BLaER1 treated with 17β-estradiol and CSF1 and Interleukin-3, amounts not matched to agents 10 nM and 100 nM (cell line): Measurements from ENCODE around the gene DLX3.

ENCODE experiments used
- H3K27ac ChIP-seq, 11 experiments: shearing (Covaris generic); formaldehyde crosslinking; 2 replicates each; pipeline ENCODE4 v1.8.1; 2022
- H3K27me3 ChIP-seq, 11 experiments: shearing (Covaris generic); formaldehyde crosslinking; 2 replicates each; pipeline ENCODE4 v1.8.1; 2022
- H3K36me3 ChIP-seq, 11 experiments: shearing (Covaris generic); formaldehyde crosslinking; 2 replicates each; pipeline ENCODE4 v1.8.1; 2022
- H3K4me1 ChIP-seq, 10 experiments: shearing (Covaris generic); formaldehyde crosslinking; 2 replicates each; pipeline ENCODE4 v1.8.1; 2022
- H3K4me2 ChIP-seq, 11 experiments: shearing (Covaris generic); formaldehyde crosslinking; 2 replicates each; pipeline ENCODE4 v1.8.1; 2022
- H3K4me3 ChIP-seq, 10 experiments: shearing (Covaris generic); formaldehyde crosslinking; 2 replicates each; pipeline ENCODE4 v1.8.1; 2022
- H3K9ac ChIP-seq, 11 experiments: shearing (Covaris generic); formaldehyde crosslinking; 2 replicates each; pipeline ENCODE4 v1.8.1; 2022
- H3K9me3 ChIP-seq, 11 experiments: shearing (Covaris generic); formaldehyde crosslinking; replicated peaks in 1 of 11; 2 replicates each; pipeline ENCODE4 v1.8.1; 2022
- H4K20me1 ChIP-seq, 11 experiments: shearing (Covaris generic); formaldehyde crosslinking; 2 replicates each; pipeline ENCODE4 v1.8.1; 2022
- Cebpa-rat ChIP-seq, 11 experiments: shearing (Covaris generic); IDR thresholded peaks; 2 replicates each; pipeline ENCODE4 v1.8.1; 2022

The DLX3 gene

DNA sequence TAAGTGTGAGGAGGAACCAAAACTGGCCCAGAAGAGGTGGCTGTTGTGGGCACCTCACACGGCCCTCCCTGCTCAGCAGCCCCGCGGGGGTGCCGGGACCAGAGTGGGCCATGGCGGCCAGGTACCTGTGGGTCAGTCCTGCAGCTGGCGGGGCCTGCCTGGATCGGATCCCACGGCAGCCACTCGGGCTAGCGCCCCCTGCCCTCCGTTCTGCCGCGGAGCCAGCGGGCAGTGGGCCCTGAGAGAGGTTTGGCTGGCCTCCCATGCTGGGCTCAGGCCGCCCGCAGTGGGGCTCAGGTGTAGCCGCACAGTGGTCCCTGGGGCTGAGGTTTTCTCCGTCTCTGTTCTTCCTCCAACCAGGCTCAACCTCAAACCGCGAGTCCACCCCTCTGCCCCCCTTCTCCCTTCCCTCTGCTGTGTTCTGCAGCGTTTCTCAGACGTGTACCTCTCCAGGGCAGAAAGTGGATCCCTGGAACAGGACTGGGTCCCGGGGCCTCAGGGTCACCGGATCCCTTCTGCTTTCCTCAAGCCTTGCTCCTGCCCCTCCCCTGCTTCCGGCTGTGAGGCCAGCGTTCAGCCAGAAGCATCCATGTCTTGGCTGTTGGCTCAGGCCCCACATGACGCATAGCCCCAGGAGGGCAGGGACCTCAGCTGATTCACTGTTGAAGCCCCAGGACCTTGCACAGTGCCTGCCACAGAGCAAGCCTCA, 32.3 kb upstream of the DLX3 start:
- Histone ChIP-seq H3K27me3 (peaks cover 0 to 62% (median 51%) of the 10 kb centered on the region in 11 experiments; a peak in 20 of 22 replicates), H3K36me3 (no peaks in the 10 kb centered on the region), H3K27ac (peak overlapping the region in 5 of 11 experiments; percentile 30 to 71 (median 36); a peak in 10 of 22 replicates), H3K9ac (peak overlapping the region in 7 of 11 experiments; percentile 39 to 66 (median 50); a peak in 13 of 22 replicates), H3K9me3 (no peaks in the 10 kb centered on the region; a peak in 3 of 22 replicates), H3K4me2 (peak overlapping the region; percentile 87 to 99 (median 94)), H3K4me3 (peak overlapping the region in 9 of 10 experiments; percentile 39 to 68 (median 46); a peak in 17 of 20 replicates), H4K20me1 (peaks cover 0 to 33% (median 10%) of the 10 kb centered on the region in 11 experiments; a peak in 8 of 22 replicates), H3K4me1 (peaks cover 18 to 25% (median 23%) of the 10 kb centered on the region in 10 experiments)
- no peak for TF ChIP-seq Cebpa-rat (IDR thresholded peaks at IDR 0.05)

DNA sequence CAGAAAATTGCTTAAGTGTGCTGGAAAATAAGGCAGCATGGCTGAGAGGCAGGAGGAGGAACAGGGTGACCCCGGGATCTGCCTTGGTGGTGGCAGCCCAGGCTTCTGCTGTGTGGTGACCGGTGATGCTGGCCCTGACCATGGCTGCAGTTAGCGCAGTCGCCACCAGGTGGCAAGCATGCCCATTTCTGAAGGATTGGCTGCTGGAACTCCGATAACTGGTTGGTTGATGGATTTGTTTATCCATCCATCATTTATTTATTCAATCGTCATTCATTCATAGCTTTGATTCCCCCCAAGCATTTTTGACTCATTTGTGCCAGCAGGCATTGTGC, 31.8 kb upstream of the DLX3 start:
- Histone ChIP-seq H4K20me1 (peaks cover 0 to 33% (median 10%) of the 10 kb centered on the region in 11 experiments; a peak in 8 of 22 replicates), H3K9me3 (no peaks in the 10 kb centered on the region; a peak in 3 of 22 replicates), H3K9ac (peak overlapping the region in 5 of 11 experiments; percentile 49 to 66 (median 59); a peak in 9 of 22 replicates), H3K4me1 (peaks cover 18 to 25% (median 23%) of the 10 kb centered on the region in 10 experiments), H3K27ac (peak overlapping the region in 3 of 11 experiments; percentile 30 to 71 (median 62); a peak in 5 of 22 replicates), H3K27me3 (peaks cover 0 to 61% (median 51%) of the 10 kb centered on the region in 11 experiments; a peak in 20 of 22 replicates), H3K4me2 (peak overlapping the region; percentile 87 to 99 (median 94)), H3K36me3 (no peaks in the 10 kb centered on the region), H3K4me3 (peak overlapping the region in 8 of 10 experiments; percentile 39 to 68 (median 46); a peak in 14 of 20 replicates)
- TF ChIP-seq Cebpa-rat (IDR thresholded peaks at IDR 0.05): no peak

DNA sequence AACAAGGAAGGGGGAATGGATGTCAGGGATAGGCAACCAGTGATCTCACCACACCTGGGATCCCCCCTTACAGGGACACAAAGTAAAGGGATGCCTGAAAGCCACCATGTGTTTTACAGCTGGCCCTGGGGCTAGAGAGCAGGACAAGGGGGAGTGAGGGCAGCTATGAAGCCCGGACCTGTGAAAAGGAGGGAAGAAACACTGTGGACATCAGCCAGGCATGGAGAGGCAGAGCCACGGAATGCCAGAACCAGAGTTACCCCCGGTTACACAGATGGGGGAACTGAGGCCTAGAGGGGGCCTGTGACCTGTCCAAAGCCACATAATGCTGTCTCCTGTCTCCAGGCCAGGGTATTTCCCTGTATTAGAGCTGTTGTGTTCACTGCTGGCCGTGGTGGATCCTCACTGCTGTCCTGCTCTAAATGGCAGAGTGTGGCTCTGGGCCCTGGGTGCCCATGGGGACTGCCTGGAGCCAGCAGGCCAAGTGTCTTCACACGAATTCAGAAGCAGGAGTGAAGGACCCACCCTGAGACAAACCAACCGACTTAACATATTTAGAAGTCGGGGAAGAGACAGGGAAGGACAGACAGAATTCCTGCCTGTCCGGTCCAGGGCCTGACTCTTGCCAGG, 31.1 kb upstream of the DLX3 start:
- Histone ChIP-seq H3K9ac (no peak overlapping the region), H4K20me1 (peaks cover 0 to 33% (median 10%) of the 10 kb centered on the region in 11 experiments; a peak in 8 of 22 replicates), H3K4me2 (peak overlapping the region in 2 of 11 experiments; percentile 93 to 97; a peak in 3 of 22 replicates), H3K9me3 (no peaks in the 10 kb centered on the region; a peak in 3 of 22 replicates), H3K36me3 (no peaks in the 10 kb centered on the region), H3K4me3 (no peak overlapping the region), H3K4me1 (peaks cover 18 to 31% (median 23%) of the 10 kb centered on the region in 10 experiments), H3K27ac (no peak overlapping the region), H3K27me3 (peaks cover 0 to 57% (median 49%) of the 10 kb centered on the region in 11 experiments; a peak in 20 of 22 replicates)
- TF ChIP-seq Cebpa-rat (IDR thresholded peaks at IDR 0.05): no peak

DNA sequence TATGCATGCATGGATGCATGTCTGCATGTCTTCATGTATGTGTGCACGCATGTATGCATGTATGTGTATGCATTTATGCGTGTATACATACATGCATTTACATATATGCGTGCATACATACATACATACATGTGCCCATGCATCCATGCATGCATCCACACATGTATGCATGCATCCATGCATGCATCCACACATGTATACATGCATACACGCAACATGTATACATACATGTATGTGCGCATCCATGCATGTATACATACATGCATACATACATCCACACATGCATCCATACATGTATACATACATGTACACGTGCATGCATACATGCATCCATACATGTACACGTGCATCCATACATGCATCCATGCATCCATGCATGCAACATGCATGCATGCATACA, 29.8 kb upstream of the DLX3 start:
- TF ChIP-seq Cebpa-rat (IDR thresholded peaks at IDR 0.05): no peak
- H4K20me1 ChIP-seq: peaks cover 0 to 33% (median 10%) of the 10 kb centered on the region in 11 experiments; a peak in 8 of 22 replicates
- H3K36me3 ChIP-seq: no peaks in the 10 kb centered on the region
- no peak overlapping the region for H3K27ac ChIP-seq
- H3K9me3 ChIP-seq: no peaks in the 10 kb centered on the region; a peak in 3 of 22 replicates
- H3K9ac ChIP-seq: no peak overlapping the region
- H3K4me3 ChIP-seq: no peak overlapping the region
- H3K4me2 ChIP-seq: no peak overlapping the region
- H3K27me3 ChIP-seq: peaks cover 0 to 44% (median 39%) of the 10 kb centered on the region in 11 experiments; a peak in 20 of 22 replicates
- H3K4me1 ChIP-seq: peaks cover 18 to 37% (median 23%) of the 10 kb centered on the region in 10 experiments

DNA sequence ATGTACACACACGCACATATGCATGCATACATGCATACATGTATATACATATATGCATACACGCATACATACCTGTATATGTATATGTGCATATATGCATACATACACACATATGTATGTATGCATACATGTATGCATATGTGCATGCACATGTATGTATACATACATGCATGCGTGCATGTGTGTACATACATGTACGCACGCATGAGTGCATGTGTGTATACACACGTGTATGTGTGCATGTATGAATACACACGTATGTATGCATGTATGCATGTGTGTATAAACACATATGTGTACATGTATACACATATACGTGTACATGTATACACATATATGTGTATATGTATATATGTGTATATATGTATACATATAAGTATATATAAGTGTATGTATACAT, 28.5 kb upstream of the DLX3 start:
- Histone ChIP-seq H3K9me3 (no peaks in the 10 kb centered on the region; a peak in 3 of 22 replicates), H3K4me2 (no peak overlapping the region), H3K27ac (no peak overlapping the region), H3K27me3 (peaks cover 0 to 32% (median 26%) of the 10 kb centered on the region in 11 experiments; a peak in 19 of 22 replicates), H3K9ac (no peak overlapping the region), H3K4me1 (peaks cover 17 to 30% (median 20%) of the 10 kb centered on the region in 10 experiments), H3K36me3 (no peaks in the 10 kb centered on the region), H3K4me3 (no peak overlapping the region), H4K20me1 (peaks cover 0 to 25% (median 10%) of the 10 kb centered on the region in 11 experiments; a peak in 8 of 22 replicates)
- TF ChIP-seq Cebpa-rat (IDR thresholded peaks at IDR 0.05): no peak

DNA sequence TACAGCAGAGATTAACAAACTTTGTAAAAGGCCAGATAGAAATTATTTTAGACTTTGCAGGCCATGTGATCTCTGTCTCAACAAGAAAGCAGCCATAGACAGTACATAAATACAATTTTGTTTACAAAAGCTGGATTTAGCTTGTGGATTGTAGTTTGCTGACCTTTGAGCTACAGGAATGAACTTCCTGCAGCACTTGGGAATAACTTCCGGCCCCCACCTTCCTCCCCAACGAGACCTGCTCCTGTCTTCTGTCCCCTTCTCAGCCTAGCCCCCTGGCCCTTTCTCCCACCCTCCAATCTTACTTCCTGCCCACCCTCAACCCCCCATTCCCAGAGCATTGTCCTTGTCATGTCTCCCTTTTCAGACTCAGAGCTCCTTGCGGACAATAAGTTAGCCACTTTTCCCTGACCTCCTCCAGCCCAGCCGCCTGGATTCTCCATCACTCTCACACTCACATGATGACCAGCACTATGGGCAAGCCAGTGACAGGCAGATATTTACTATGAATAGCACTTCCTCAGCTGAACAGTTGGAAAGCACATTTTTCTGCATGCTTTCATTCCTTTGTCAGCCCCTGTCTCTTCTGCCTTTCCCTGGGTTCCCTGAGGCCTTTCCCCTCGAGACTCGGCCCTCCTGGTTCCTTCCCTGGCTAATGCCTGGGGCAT, 27.6 kb upstream of the DLX3 start:
- H3K27ac ChIP-seq: no peak overlapping the region
- peaks cover 0 to 22% (median 17%) of the 10 kb centered on the region in 11 experiments; a peak in 19 of 22 replicates for H3K27me3 ChIP-seq
- no peak for TF ChIP-seq Cebpa-rat (IDR thresholded peaks at IDR 0.05)
- no peaks in the 10 kb centered on the region; a peak in 3 of 22 replicates for H3K9me3 ChIP-seq
- H3K4me3 ChIP-seq: no peak overlapping the region
- no peaks in the 10 kb centered on the region for H3K36me3 ChIP-seq
- H3K4me2 ChIP-seq: no peak overlapping the region
- peaks cover 7 to 21% (median 10%) of the 10 kb centered on the region in 10 experiments for H3K4me1 ChIP-seq
- no peak overlapping the region for H3K9ac ChIP-seq
- H4K20me1 ChIP-seq: peaks cover 0 to 18% (median 7%) of the 10 kb centered on the region in 11 experiments; a peak in 8 of 22 replicates

DNA sequence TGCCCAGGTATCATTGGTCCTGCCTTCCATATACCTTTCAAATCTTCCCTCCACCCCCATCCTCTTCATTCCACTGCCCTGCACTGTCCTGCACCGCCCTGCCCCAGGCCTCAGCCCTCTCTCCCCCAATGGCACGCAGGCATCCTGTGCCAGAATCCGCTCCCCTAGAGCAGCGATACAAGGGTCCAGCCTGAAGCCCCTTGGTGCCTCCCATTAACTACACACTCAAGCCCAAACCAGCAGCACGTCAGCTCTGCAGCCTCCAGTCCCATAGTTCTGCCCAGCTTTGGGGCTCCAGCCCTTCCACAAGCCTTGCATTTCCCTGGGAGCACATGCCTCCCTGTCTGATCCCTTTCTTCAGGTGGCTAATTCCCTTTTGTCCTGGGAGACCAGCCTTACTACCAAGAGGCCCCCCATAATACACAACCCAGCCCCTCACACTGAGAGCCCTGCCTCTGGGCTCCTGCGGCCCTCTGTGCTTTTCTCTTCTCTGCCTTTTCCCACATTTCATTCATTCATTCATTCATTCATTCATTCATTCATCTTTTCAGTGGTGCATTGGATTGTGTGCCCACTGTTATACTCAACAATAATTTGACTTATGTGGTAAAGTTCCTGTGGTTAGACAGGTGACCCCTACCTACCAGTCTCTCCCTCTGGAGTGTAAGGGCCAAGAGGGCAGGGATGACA, 26.8 kb upstream of the DLX3 start:
- Histone ChIP-seq H4K20me1 (peaks cover 0 to 10% (median 0%) of the 10 kb centered on the region in 11 experiments; a peak in 5 of 22 replicates), H3K27me3 (peaks cover 0 to 16% (median 12%) of the 10 kb centered on the region in 11 experiments; a peak in 19 of 22 replicates), H3K4me1 (peaks cover 0 to 13% (median 3%) of the 10 kb centered on the region in 10 experiments; a peak in 14 of 20 replicates), H3K4me2 (peak overlapping the region in 1 of 11 experiments; percentile 38; a peak in 1 of 22 replicates), H3K27ac (no peak overlapping the region), H3K9ac (no peak overlapping the region), H3K36me3 (no peaks in the 10 kb centered on the region), H3K9me3 (no peaks in the 10 kb centered on the region; a peak in 3 of 22 replicates), H3K4me3 (no peak overlapping the region)
- TF ChIP-seq Cebpa-rat (IDR thresholded peaks at IDR 0.05): no peak
